ENCODE data around the gene BTG4.

Gene BTG4

GRCh38 chr11:111526501-111526900 is 14.3 kb upstream of the BTG4 start:
- no peaks in the 10 kb centered on the region for H3K36me3 Mint-ChIP-seq (ENCODE audit: low read depth)
- no peak overlapping the region for H3K4me3 Mint-ChIP-seq
- H3K27me3 Mint-ChIP-seq (ENCODE audit: low read depth) = no peaks in the 10 kb centered on the region
- H3K27ac Mint-ChIP-seq = no peak overlapping the region
- no peaks in the 10 kb centered on the region for H3K4me1 Mint-ChIP-seq
- no peaks in the 10 kb centered on the region for H3K9me3 Mint-ChIP-seq
- TF ChIP-seq CTCF (IDR thresholded peaks at IDR 0.05; ENCODE audit: unreplicated experiment in 3 of 3) = no peak

- H3K9me3 Mint-ChIP-seq = no peaks in the 10 kb centered on the region
- H3K4me1 Mint-ChIP-seq = no peaks in the 10 kb centered on the region
- no peaks in the 10 kb centered on the region for H3K36me3 Mint-ChIP-seq (ENCODE audit: low read depth)
- no peaks in the 10 kb centered on the region for H3K27me3 Mint-ChIP-seq (ENCODE audit: low read depth)
- H3K27ac Mint-ChIP-seq = no peak overlapping the region
- H3K4me3 Mint-ChIP-seq = no peak overlapping the region
- TF ChIP-seq CTCF (IDR thresholded peaks at IDR 0.05; ENCODE audit: unreplicated experiment in 3 of 3) = no peak
These were observed 13.3 kb upstream of the BTG4 start for GRCh38 chr11:111525456-111525855.

GRCh38 chr11:111524056-111524455 is 11.9 kb upstream of the BTG4 start:
- peaks cover 4% of the 10 kb centered on the region for H3K27me3 Mint-ChIP-seq (ENCODE audit: low read depth)
- H3K4me1 Mint-ChIP-seq = no peaks in the 10 kb centered on the region
- no peaks in the 10 kb centered on the region for H3K9me3 Mint-ChIP-seq
- H3K36me3 Mint-ChIP-seq (ENCODE audit: low read depth) = no peaks in the 10 kb centered on the region
- no peak for TF ChIP-seq CTCF (IDR thresholded peaks at IDR 0.05; ENCODE audit: unreplicated experiment in 3 of 3)
- H3K27ac Mint-ChIP-seq = no peak overlapping the region
- H3K4me3 Mint-ChIP-seq = no peak overlapping the region

- no peaks in the 10 kb centered on the region for H3K36me3 Mint-ChIP-seq (ENCODE audit: low read depth)
These were observed 11.2 kb upstream of the BTG4 start for GRCh38 chr11:111523343-111523742.

GRCh38 chr11:111522426-111522825 is 10.2 kb upstream of the BTG4 start:
- Mint-ChIP-seq H3K27ac (no peak overlapping the region), H3K4me3 (no peak overlapping the region), H3K36me3 (ENCODE audit: low read depth) (no peaks in the 10 kb centered on the region), H3K27me3 (ENCODE audit: low read depth) (peaks cover 8% of the 10 kb centered on the region), H3K4me1 (no peaks in the 10 kb centered on the region), H3K9me3 (no peaks in the 10 kb centered on the region)
- no peak for TF ChIP-seq CTCF (IDR thresholded peaks at IDR 0.05; ENCODE audit: unreplicated experiment in 3 of 3)

More at GRCh38 chr11:111523343-111523742, 11.2 kb upstream of the BTG4 start:
- Mint-ChIP-seq H3K27ac (no peak overlapping the region), H3K4me3 (no peak overlapping the region), H3K9me3 (no peaks in the 10 kb centered on the region), H3K27me3 (ENCODE audit: low read depth) (peaks cover 4% of the 10 kb centered on the region), H3K4me1 (no peaks in the 10 kb centered on the region)
- no peak for TF ChIP-seq CTCF (IDR thresholded peaks at IDR 0.05; ENCODE audit: unreplicated experiment in 3 of 3)

GRCh38 chr11:111521135-111521534 is 8.9 kb upstream of the BTG4 start:
- Mint-ChIP-seq H3K4me3 (no peak overlapping the region), H3K27ac (no peak overlapping the region), H3K9me3 (no peaks in the 10 kb centered on the region), H3K27me3 (ENCODE audit: low read depth) (peaks cover 12% of the 10 kb centered on the region), H3K36me3 (ENCODE audit: low read depth) (no peaks in the 10 kb centered on the region), H3K4me1 (no peaks in the 10 kb centered on the region)
- TF ChIP-seq CTCF (IDR thresholded peaks at IDR 0.05; ENCODE audit: unreplicated experiment in 3 of 3) = no peak

Measured in nephron (organoid).